Common myeloid progenitor, CD34-positive (primary cell): Measurements from ENCODE around the gene AK4.

ENCODE experiments used
- CTCF ChIA-PET: fragments of 350-600 bp; sonication (Branson Sonifier 250); formaldehyde crosslinking; loops from one replicate; lab custom pipeline; 2021; ENCODE audit warnings: antibody characterized with exemption; lab: Charles Lee
- POLR2A ChIA-PET: fragments of 350-600 bp; sonication (Branson Sonifier 250); formaldehyde crosslinking; loops from one replicate; lab custom pipeline; 2021; ENCODE audit warnings: antibody characterized with exemption; lab: Charles Lee
- DNase-seq, 3 donors: peaks; one replicate each; pipeline versions ENCODE4 v3.0.0 to v3.0.0-alpha.2; 2013
- H3K27ac ChIP-seq, 2 experiments: 1 replicate in 1 of 2; 2 replicates in 1 of 2; pipeline ENCODE4 v1.7.0; 2013; ENCODE audit warnings: inconsistent platforms in 2 of 2, low read length in 2 of 2, mild to moderate bottlenecking in 2 of 2, low read depth in 1 of 2, moderate library complexity in 1 of 2; ENCODE audit not compliant: severe bottlenecking in 2 of 2, insufficient read depth in 1 of 2, poor library complexity in 1 of 2
- H3K27me3 ChIP-seq, 5 experiments: replicated peaks in 2 of 5; 1 replicate in 3 of 5; 2 replicates in 2 of 5; pipeline versions ENCODE4 v1.6.1 to v1.7.0; 2013; ENCODE audit warnings: low read length in 4 of 5, mild to moderate bottlenecking in 2 of 5, moderate library complexity in 2 of 5, inconsistent platforms in 1 of 5; ENCODE audit not compliant: insufficient read depth in 5 of 5, control insufficient read depth in 4 of 5
- H3K36me3 ChIP-seq, 4 experiments: 1 replicate in 2 of 4; 2 replicates in 2 of 4; pipeline versions ENCODE4 v1.6.1 to v1.7.0; 2013; ENCODE audit warnings: low read length in 3 of 4, control low read depth in 1 of 4, mild to moderate bottlenecking in 1 of 4; ENCODE audit not compliant: control insufficient read depth in 4 of 4, insufficient read depth in 4 of 4
- H3K4me1 ChIP-seq, 4 experiments: 1 replicate in 3 of 4; 2 replicates in 1 of 4; pipeline versions ENCODE4 v1.6.1 to v1.7.1; 2013; ENCODE audit warnings: low read length in 3 of 4, mild to moderate bottlenecking in 3 of 4, control low read depth in 1 of 4, inconsistent platforms in 1 of 4, moderate library complexity in 1 of 4; ENCODE audit not compliant: control insufficient read depth in 4 of 4, insufficient read depth in 4 of 4; ENCODE audit errors: control extremely low read depth in 1 of 4
- H3K4me3 ChIP-seq, 7 experiments: 1 replicate in 4 of 7; 2 replicates in 3 of 7; pipeline versions ENCODE4 v1.5.1 to v1.7.0; 2013; ENCODE audit warnings: mild to moderate bottlenecking in 7 of 7, low read length in 6 of 7, moderate library complexity in 6 of 7, inconsistent platforms in 2 of 7, low read depth in 2 of 7, control low read depth in 1 of 7; ENCODE audit not compliant: insufficient read depth in 4 of 7, control insufficient read depth in 1 of 7; ENCODE audit errors: extremely low read depth in 1 of 7
- H3K9me3 ChIP-seq, 5 experiments: 1 replicate in 4 of 5; 2 replicates in 1 of 5; pipeline versions ENCODE4 v1.6.1 to v1.7.1; 2013; ENCODE audit warnings: low read length in 4 of 5, mild to moderate bottlenecking in 2 of 5, inconsistent platforms in 1 of 5, low read depth in 1 of 5, moderate library complexity in 1 of 5; ENCODE audit not compliant: control insufficient read depth in 4 of 5, insufficient read depth in 2 of 5; ENCODE audit errors: control extremely low read depth in 1 of 5
- WGBS: methylation state at CpG from one replicate; pipeline ENCODE4 v1.1.5; 2013; ENCODE audit not compliant: insufficient coverage; 5-methylcytosine and 5-hydroxymethylcytosine counted together

AK4 gene

DNA sequence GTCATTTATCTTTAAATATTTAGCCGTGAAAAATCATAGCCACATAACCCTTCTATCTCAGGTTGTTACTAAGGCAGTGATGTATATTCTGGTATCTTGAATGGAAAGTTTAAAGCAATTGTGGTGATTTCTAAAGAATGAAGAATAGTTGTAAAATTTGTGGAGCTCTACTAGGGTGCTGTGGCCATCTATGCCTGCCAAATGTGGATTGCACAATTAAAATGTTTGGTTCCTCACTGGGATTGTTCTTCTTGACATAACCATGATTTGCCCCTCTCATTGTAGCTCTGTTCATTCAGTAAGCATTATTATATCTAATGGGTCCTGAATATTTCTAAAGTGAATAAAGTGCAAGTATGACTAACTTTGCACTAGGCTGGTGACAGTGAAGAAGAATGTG is 50.1 kb downstream of the AK4 start:
- H3K4me3 ChIP-seq = no peak overlapping the region
- H3K27ac ChIP-seq = no peak overlapping the region
- H3K4me1 ChIP-seq = peaks cover 0 to 6% (median 2%) of the 10 kb centered on the region in 4 experiments
- H3K9me3 ChIP-seq = no peaks in the 10 kb centered on the region
- no peak for DNase-seq
- no CpG with 5 or more reads among the region's 1 CpG for WGBS
- CTCF ChIA-PET = interaction anchor here (0.9 to 2.6 kb wide), 2 partner anchors 11 to 18 kb away, joined by 3 to 10 read pairs; no protein-coding TSS in a partner anchor
- H3K27me3 ChIP-seq = no peaks in the 10 kb centered on the region
- H3K36me3 ChIP-seq = peaks cover 0 to 5% (median 0%) of the 10 kb centered on the region in 4 experiments
- POLR2A ChIA-PET = no interaction called here

DNA sequence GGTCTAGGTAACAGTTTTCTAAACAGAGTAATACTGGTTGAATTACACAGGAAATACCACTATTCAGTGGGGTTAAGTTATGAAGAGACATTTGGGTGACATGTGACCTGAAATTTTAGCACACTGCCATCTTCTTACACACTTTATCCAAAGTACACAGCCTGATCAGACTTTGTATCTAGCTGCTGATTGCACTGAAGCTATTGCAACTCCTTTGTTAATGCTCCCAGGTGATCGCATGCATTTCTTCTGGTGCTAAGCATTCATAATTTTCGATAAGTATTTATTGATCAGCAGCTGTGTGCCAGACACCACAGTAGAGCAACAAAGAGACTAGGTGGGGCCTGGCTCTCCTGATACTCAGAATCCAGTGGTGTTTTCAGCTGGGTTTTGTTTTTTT is 52.4 kb downstream of the AK4 start:
- CTCF ChIA-PET = interaction anchor here (1.3 to 1.9 kb wide), 3 partner anchors 8 to 15 kb away, joined by 3 to 7 read pairs (median 5); no protein-coding TSS in a partner anchor
- peaks cover 0 to 2% (median 0%) of the 10 kb centered on the region in 4 experiments for H3K36me3 ChIP-seq
- 100% methylated on average over 2 of the region's 2 CpGs for WGBS

DNA sequence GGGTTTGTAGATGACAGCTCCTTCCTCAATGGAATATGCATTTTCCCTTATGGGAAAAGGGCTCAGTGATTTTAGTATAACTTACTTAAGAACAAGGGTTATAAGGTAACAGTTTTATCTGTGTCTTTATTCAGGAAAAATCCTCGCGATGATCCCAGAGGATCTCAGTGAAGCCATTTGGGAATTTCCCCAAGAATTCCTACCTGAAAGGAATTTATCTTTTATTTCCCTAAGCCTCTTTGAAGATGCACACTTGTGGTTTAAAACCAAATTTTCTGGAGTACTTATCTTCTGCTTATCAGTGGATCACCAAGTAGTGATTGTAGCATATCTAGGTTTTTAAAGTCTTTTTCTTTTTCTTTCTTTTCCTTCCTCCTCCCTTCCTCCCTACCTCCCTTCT is 58.8 kb downstream of the AK4 start:
- CTCF ChIA-PET = interaction anchor here (0.6 to 11.0 kb wide), 8 partner anchors 9 to 481 kb away, joined by 3 to 191 read pairs (median 4); no protein-coding TSS in a partner anchor
- H3K4me1 ChIP-seq = peaks cover 3 to 25% (median 14%) of the 10 kb centered on the region in 4 experiments
- POLR2A ChIA-PET = no interaction called here
- H3K27ac ChIP-seq = no peak overlapping the region
- H3K36me3 ChIP-seq = no peaks in the 10 kb centered on the region
- no peaks in the 10 kb centered on the region for H3K27me3 ChIP-seq
- H3K4me3 ChIP-seq = no peak overlapping the region
- H3K9me3 ChIP-seq = no peaks in the 10 kb centered on the region
- 92% methylated on average over 2 of the region's 2 CpGs for WGBS
- no peak for DNase-seq

More for the DNA sequence above, 52.4 kb downstream of the AK4 start:
- Histone ChIP-seq H3K4me1 (peaks cover 0 to 6% (median 2%) of the 10 kb centered on the region in 4 experiments), H3K9me3 (no peaks in the 10 kb centered on the region), H3K27me3 (no peaks in the 10 kb centered on the region), H3K4me3 (no peak overlapping the region), H3K27ac (no peak overlapping the region)
- POLR2A ChIA-PET = no interaction called here
- DNase-seq = no peak

GRCh38 chr1:65207317-65207716 is 59.3 kb downstream of the AK4 start:
- Histone ChIP-seq H3K27me3 (no peaks in the 10 kb centered on the region), H3K9me3 (no peaks in the 10 kb centered on the region), H3K27ac (no peak overlapping the region), H3K4me3 (peak overlapping the region in 5 of 7 experiments; percentile 11 to 68 (median 34)), H3K36me3 (no peaks in the 10 kb centered on the region), H3K4me1 (peaks cover 3 to 25% (median 14%) of the 10 kb centered on the region in 4 experiments)
- WGBS = 20% methylated on average over 4 of the region's 4 CpGs
- DNase-seq = peak in 2 of 3 donors; percentile 67 to 74
- CTCF ChIA-PET = interaction anchor here (0.6 to 11.0 kb wide), 8 partner anchors 8 to 480 kb away, joined by 3 to 191 read pairs (median 4); no protein-coding TSS in a partner anchor
- POLR2A ChIA-PET = interaction anchor here (0.7 kb wide), 1 partner anchor 1232 kb away, joined by 5 read pairs; no protein-coding TSS in a partner anchor

GRCh38 chr1:65208563-65208973 is 60.6 kb downstream of the AK4 start:
- WGBS = 94% methylated on average over 7 of the region's 8 CpGs
- Histone ChIP-seq H3K4me3 (no peak overlapping the region), H3K27ac (no peak overlapping the region), H3K9me3 (no peaks in the 10 kb centered on the region), H3K4me1 (peaks cover 3 to 25% (median 14%) of the 10 kb centered on the region in 4 experiments), H3K27me3 (no peaks in the 10 kb centered on the region), H3K36me3 (no peaks in the 10 kb centered on the region)
- CTCF ChIA-PET = interaction anchor here (0.8 to 11.0 kb wide), 28 partner anchors 8 to 483 kb away, joined by 3 to 191 read pairs (median 3); partner anchors contain the start of gene AK4
- POLR2A ChIA-PET = no interaction called here
- no peak for DNase-seq

DNA sequence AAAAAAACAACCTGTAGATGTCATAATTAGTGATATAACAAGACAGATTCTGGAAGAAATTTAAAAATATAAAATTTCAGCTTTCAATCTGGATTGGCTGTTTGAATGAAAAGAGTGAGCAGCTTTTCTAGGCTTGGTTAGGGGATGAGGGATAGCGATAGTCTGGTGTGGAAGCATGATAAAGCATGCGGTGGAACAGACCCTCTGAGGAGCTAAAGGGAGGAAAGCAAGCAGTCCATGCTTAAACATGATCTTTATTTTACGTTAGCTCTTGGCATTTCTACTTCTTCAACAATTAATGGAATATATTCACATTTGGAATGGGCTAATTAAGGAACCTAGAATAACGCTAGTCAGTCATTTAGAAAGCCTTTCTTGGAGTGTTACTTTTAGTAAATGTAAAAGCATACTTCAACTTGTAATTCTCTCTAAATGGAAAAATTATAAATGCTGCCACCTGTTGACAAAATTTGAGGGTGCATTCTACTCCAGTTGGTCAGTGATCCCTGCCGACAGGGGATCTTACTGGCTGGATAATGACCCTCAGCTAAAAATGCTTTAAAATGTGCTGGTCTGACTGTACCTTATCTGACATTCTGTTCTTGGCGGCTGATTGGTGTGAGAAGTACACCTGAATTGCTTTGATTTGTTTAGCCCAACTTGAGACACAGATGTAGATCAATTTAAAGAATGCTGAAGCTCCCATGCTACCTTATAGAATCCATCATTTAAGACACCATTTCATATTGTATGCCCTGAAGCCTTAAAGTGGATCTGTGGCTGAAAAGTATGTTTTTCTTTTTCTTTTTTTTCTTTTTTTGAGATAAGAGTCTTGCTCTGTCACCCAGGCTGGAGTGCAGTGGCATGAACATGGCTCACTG is 61.2 kb downstream of the AK4 start:
- WGBS = 59% methylated on average over 3 of the region's 6 CpGs
- H3K27me3 ChIP-seq = no peaks in the 10 kb centered on the region
- no peak overlapping the region for H3K4me3 ChIP-seq
- H3K9me3 ChIP-seq = no peaks in the 10 kb centered on the region
- peaks cover 3 to 25% (median 14%) of the 10 kb centered on the region in 4 experiments for H3K4me1 ChIP-seq
- ChIA-PET POLR2A (no interaction called here), CTCF (interaction anchor here (0.8 to 11.0 kb wide), 29 partner anchors 8 to 482 kb away, joined by 3 to 191 read pairs (median 3); partner anchors contain the start of gene AK4)
- DNase-seq = peak; percentile 50 to 58 (median 57)
- H3K27ac ChIP-seq = no peak overlapping the region
- no peaks in the 10 kb centered on the region for H3K36me3 ChIP-seq
